CD4-positive, alpha-beta T cell treated with Interleukin-6 at 100 ng/mL for 8 hours (primary cell): Measurements from ENCODE around the gene LRP1.
A peak's percentile ranks its signal among the peaks of the same experiment; 100 is the strongest.

ENCODE experiments used
- DNase-seq: peaks from one replicate; pipeline ENCODE4 v3.0.0-alpha.2; 2020; ENCODE audit warnings: mixed read lengths, low spot score

The LRP1 gene

GRCh38 chr12:57175428-57176138, 47.3 kb downstream of the LRP1 start:
- peak; percentile 10 for DNase-seq

GRCh38 chr12:57176139-57176477, 47.8 kb downstream of the LRP1 start:
- no peak for DNase-seq

GRCh38 chr12:57176846-57177245, 48.6 kb downstream of the LRP1 start:
- no peak for DNase-seq

- no peak for DNase-seq
Observed at GRCh38 chr12:57177354-57177753, 49.1 kb downstream of the LRP1 start.

GRCh38 chr12:57178213-57178612, 49.9 kb downstream of the LRP1 start:
- DNase-seq = no peak

- no peak for DNase-seq
Observed at GRCh38 chr12:57179331-57180086, 51.2 kb downstream of the LRP1 start.

- no peak for DNase-seq
Observed at GRCh38 chr12:57180321-57180989, 52.2 kb downstream of the LRP1 start.

- no peak for DNase-seq
Observed at GRCh38 chr12:57181072-57181471, 52.8 kb downstream of the LRP1 start.

- no peak for DNase-seq
Observed at GRCh38 chr12:57181561-57182155, 53.4 kb downstream of the LRP1 start.

GRCh38 chr12:57182918-57183575, 54.8 kb downstream of the LRP1 start:
- peak; percentile 73 for DNase-seq

GRCh38 chr12:57183939-57184725, 55.8 kb downstream of the LRP1 start:
- DNase-seq = no peak

GRCh38 chr12:57185403-57185802, 57.1 kb downstream of the LRP1 start:
- DNase-seq = no peak

- DNase-seq = no peak
Observed at GRCh38 chr12:57185906-57186508, 57.7 kb downstream of the LRP1 start.

- no peak for DNase-seq
Observed at GRCh38 chr12:57187222-57188089, 59.2 kb downstream of the LRP1 start.

GRCh38 chr12:57188090-57188425, 59.8 kb downstream of the LRP1 start:
- DNase-seq = no peak

GRCh38 chr12:57190037-57190436, 61.8 kb downstream of the LRP1 start:
- DNase-seq = no peak

GRCh38 chr12:57190821-57191220, 62.5 kb downstream of the LRP1 start:
- no peak for DNase-seq

GRCh38 chr12:57191410-57191809, 63.1 kb downstream of the LRP1 start:
- DNase-seq = no peak

- no peak for DNase-seq
Observed at GRCh38 chr12:57192920-57193319, 64.6 kb downstream of the LRP1 start.

- no peak for DNase-seq
Observed at GRCh38 chr12:57193706-57194245, 65.5 kb downstream of the LRP1 start.
